HEK293 (cell line): ENCODE results near the gene CCT3.

Experiments
- KLF16 ChIP-seq: fragments of 450-650 bp; formaldehyde crosslinking; IDR thresholded peaks from 2 replicates; pipeline ENCODE4 v1.5.1; 2017; ENCODE audit warnings: missing biosample characterization, missing genetic modification characterization
- ZBTB1 ChIP-seq: fragments of 450-650 bp; formaldehyde crosslinking; IDR thresholded peaks from 2 replicates; pipeline ENCODE4 v1.5.1; 2016; ENCODE audit warnings: missing biosample characterization, missing genetic modification characterization
- ZBTB26 ChIP-seq: fragments of 450-650 bp; formaldehyde crosslinking; optimal IDR thresholded peaks from 2 replicates; pipeline ENCODE3; 2016; ENCODE audit warnings: missing biosample characterization, mild to moderate bottlenecking, missing genetic modification characterization
- ZBTB49 ChIP-seq: fragments of 450-650 bp; formaldehyde crosslinking; IDR thresholded peaks from 2 replicates; pipeline ENCODE4 v1.5.1; 2016; ENCODE audit warnings: missing biosample characterization, missing genetic modification characterization, low read depth
- ZNF114 ChIP-seq: fragments of 450-650 bp; formaldehyde crosslinking; IDR thresholded peaks from 2 replicates; pipeline ENCODE4 v1.5.0; 2017; ENCODE audit warnings: missing biosample characterization, missing genetic modification characterization
- ZNF335 ChIP-seq: fragments of 450-650 bp; formaldehyde crosslinking; conservative IDR thresholded peaks from 2 replicates; pipeline ENCODE4 v1.5.1; 2016; ENCODE audit warnings: missing biosample characterization, missing genetic modification characterization
- ZNF426 ChIP-seq: fragments of 450-650 bp; formaldehyde crosslinking; IDR thresholded peaks from 2 replicates; pipeline ENCODE4 v1.5.1; 2017; ENCODE audit warnings: missing biosample characterization, missing genetic modification characterization, mild to moderate bottlenecking, inconsistent platforms, moderate library complexity
- ZNF488 ChIP-seq: fragments of 450-650 bp; formaldehyde crosslinking; IDR thresholded peaks from 2 replicates; pipeline ENCODE4 v1.5.1; 2016; ENCODE audit warnings: missing biosample characterization, missing genetic modification characterization

GRCh38 chr1:156262461-156263287, 75.4 kb downstream of the CCT3 start:
- TF ChIP-seq ZNF114 (tag by site-specific recombination) (no peak), ZBTB26 (no peak), ZNF335 (no peak), ZBTB49 (tag by site-specific recombination) (no peak), ZNF426 (tag by site-specific recombination) (no peak), ZBTB1 (no peak), KLF16 (tag by site-specific recombination) (no peak), ZNF488 (no peak)
